Kidney glomerular epithelial cell (primary cell): ENCODE results near the gene LAIR1.
"Not testable (repeated sequence)": the region's sequence is repeated elsewhere in the genome, so short reads cannot be mapped to it uniquely, and the experiment has no call there.

Experiments used
- DNase-seq: peaks from one replicate; lab custom pipeline; 2025; lab: John Stamatoyannopoulos, UW

LAIR1 gene

DNA sequence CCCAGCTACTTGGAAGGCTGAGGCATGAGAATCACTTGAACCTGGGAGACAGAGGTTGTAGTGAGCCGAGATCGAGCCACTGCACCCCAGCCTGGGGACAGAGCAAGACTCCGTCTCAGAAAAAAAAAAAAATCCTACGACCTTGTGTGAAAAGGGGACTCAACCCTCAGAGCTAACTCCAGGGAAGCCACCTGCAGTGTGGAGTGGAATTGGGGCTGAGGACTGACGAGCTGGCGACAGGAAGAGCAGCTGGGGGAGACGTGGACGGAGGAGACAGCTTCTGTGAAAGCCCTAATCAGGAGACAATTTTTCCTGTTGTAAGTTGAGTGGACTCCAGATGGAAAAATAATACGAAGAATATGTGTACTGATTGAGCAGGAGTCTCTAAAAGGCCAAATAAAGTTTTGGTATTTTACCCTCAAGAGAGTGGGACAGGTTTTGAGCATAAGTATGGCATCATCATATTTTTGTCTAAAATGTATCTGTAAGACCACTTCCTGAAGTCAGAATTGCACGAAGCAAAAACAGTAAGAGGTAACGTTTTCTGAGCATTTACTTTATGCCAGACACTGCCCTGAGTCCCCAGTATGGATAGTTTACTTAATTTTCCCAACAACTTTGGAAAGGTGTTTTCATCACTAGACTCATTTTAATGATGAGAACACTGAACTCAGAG, 12.0 kb upstream of the LAIR1 start:
- DNase-seq: no peak

DNA sequence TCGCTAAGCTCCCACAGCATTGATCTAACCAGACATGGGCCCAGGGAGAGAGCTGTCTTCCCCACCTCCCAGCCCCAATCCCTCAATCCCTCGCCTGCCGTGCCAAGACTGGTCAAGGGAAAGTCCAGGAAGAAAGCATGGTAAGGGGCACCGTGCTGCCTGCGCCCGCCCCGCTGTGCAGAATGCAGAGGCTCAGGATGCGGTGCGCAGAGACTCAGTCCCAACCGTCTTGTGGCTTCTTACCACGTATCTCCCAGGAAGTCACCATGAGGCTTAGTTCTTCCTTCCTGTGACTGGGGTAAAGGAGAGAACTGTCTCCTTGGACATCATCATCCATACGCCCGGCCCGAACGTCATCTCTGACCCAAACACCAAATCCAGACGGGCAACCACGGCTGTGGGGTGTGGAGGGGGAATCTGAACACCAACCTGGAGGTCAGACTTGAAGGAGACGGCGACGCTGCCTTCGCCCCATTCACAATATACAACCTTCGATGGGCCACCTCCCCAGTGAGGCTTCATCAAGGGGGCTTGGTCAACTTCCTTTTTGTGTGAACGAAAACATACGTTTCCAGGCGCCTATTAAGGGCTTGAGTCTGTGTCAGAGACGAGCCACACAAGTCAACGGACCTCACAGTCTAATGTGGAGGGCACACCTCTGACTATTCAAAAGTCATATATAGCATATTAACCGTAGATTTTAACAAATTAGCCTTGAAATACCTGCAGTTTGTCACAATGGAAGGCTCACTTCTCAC, 10.6 kb upstream of the LAIR1 start:
- DNase-seq: not testable (repeated sequence)

DNA sequence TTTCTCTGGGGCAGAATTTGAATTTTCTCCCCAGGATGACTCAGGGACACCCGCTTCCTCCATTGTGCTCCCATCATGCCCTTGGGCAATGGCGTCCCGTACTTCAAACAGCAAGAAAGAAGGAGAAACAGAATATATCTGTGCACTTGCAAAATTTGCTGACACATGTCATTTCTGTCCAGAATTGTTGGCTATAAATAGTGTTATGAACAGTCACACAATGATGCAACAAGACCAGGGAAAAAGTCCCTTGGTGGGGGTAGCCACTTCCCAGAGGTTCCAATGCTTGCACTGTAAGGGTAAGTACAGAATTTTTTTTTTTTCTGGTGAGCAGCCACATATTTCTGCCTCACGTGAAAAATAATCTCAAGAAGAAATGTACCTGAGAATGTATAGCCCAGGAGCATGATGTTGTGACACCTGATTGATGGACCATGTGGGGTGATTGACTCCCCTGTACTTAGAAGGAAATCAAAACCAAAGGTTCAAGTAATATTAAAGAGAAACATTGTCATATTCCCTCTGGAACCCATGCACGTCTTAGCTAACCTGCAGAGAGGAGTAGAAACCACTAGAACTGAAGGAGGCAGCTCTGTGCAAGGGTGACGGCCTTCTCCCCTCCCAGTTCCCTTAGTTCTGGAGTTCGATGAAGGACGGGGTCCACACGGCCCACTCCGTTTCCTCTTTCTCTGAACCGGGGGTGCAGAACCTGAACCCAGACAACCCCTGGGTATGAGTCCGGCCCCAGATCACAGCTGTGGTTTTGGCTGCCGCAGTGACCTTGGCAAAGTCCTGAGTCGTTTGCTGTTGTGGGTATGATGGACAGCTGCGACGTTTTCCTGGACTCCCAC, 9.3 kb upstream of the LAIR1 start:
- no peak for DNase-seq

DNA sequence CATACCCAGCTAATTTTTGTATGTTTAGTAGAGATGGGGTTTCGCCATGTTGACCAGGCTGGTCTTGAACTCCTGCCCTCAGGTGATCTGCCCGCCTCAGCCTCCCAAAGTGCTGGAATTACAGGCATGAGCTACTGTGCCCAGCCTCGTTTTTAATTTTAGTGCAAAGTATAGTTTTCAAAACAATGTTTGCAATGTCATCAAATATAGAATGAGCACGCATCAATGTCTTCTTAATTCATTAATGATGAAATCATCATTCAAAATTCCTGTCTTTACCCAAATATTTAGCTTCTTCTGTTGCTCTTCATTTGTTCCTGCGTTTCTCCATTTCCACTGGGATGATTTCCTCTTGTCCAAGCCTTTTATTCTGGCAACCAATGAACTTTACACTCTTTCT, 6.7 kb upstream of the LAIR1 start:
- DNase-seq: not testable (repeated sequence)

DNA sequence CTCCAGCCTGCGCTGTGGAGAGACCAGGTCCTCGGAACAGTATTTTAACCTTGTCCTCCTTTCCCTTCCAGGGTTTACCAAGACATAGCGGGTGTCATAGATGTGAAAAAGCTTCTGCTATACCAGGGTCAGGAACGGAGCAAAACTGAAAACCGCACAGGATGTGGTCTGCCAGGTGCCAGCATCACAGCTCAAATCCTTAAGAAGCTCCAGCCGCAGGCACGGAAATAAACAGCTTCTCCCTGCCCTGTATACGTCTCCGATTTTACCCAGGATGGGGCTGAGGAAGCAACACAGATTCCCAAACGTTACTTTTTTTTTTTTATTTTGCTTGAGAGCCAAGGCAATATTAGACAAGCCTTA, 5.7 kb upstream of the LAIR1 start:
- not testable (repeated sequence) for DNase-seq

DNA sequence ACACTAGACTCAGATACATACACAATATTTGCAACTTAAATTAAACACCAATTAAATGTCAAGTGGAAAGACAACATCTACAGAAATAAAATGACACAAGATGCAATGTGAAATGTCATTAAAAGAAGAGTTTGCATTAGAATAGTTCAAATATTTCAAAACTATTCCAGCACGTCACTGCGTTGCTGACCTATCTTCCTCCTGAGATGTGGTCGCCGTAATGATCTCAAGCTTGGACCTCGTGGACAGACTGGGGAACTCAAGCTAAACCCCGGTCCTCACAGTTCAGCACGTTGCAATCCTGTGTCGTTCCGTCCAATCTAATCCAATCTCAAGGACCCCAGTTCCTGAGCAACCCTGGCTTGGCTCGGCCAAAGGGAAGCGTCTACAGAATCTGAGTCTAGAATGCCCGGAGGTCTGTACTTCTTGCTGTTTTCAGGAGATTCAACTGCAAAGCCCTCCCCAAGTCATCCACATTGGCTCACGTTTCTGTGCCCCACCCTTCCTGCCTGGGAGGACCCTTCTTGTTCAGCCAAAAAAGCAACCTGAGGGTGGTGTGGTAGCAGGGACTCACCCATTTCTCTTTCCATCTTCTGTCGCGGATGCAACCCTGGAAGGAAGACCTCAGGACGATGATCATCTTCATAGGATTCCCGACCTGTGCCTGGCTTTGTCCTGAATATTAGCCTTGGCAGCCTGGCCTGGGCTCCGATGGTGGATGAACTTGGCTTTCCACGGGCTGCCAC, 5.1 kb upstream of the LAIR1 start:
- not testable (repeated sequence) for DNase-seq

DNA sequence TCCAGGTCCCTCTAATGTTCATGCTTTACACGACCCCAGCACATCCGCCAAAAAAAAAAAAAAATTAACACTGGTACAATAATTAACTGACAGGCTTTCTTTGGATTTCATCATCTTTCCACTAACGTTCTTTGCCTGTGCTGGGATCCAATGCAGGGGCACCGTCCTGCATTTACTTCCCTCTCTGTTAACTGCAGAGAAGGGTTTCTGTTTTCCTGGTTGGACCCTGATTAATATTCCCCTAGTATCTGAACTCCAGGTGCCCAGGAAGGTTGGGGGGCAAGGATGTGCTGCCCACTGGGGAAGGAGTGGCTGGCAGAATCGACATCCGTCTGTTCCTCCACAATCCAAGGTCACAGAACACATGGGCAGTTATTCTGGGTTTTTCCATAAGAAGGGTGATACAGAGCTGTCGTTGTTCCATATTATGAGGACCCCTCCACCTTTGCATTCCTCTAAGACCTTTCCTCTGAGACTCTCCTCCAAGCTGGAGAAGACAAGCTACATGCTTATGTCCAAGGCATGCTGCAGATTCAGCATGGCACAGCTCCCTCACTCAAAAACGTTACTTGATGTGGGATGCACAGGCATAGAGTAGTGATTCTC, 4.5 kb upstream of the LAIR1 start:
- no peak for DNase-seq

DNA sequence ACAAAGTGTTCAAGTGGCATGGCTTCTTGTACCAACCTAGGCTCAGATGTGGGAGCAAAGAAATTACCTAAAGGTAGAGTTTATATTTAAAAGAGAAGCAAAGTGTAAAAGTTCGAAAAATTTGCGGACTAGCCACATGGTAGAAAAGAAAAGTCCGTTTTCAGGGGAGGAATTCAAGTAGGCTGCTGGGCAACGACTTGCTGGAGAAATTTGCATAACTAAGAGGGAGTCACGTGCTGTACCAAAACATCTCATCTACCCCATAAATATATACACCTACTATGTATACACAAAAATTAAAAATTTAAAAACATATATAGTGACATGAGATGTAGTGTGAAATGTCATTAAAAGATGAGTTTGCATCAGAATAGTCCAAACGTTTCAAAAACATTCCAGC, 2.1 kb upstream of the LAIR1 start:
- DNase-seq: no peak

DNA sequence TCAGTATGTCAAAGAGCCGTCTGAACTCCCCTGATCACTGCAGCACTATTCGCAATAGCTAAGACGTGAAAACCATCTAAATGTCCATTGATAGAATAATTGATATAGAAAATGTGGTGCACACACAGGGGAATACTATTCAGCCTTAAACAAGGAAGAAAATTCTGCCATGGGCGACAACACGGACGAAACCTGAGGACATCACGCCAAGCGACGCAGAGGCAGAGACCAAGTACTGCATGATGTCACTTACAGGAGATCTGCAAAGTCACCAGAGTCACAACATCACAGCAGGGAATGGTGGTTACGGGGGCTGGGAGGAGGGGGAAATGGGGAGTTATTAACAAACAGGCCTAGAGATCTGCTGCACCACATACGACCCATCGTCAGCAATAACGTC, 1.1 kb upstream of the LAIR1 start:
- DNase-seq: not testable (repeated sequence)

DNA sequence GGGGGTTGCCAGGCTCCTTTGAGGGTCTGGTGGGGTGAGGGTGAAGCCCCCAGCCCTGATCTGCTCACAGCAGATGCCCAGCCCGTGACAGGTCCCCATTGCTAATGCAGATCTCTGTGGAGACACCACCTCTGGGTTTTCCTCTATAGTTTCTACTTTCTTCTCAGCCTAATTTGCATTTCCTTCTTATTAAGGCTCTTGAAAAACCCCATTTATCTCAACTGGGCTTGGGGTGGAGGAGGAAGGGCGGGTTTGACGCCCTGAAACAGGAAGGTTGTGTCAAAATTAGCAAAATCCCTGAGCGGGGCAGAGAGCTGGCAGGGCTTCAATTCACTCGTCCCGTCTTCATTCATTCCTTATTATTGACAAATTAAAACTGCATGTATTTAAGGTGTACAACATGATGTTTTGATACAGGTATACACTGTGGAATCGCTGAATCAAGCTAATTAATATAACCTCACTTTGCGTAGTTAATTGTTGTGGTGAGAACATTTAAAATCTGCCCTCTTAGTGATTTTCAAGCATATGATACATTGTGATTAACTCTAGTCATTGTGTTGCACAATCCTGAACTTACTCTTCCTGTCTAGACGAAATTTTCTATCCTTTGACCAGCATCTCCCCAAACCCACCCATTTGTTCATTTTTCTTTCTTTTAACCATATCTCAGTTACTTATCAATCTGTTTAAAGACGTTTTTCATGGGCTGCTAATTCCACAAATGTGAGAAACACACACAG, 2.9 kb downstream of the LAIR1 start:
- DNase-seq: not testable (repeated sequence)

DNA sequence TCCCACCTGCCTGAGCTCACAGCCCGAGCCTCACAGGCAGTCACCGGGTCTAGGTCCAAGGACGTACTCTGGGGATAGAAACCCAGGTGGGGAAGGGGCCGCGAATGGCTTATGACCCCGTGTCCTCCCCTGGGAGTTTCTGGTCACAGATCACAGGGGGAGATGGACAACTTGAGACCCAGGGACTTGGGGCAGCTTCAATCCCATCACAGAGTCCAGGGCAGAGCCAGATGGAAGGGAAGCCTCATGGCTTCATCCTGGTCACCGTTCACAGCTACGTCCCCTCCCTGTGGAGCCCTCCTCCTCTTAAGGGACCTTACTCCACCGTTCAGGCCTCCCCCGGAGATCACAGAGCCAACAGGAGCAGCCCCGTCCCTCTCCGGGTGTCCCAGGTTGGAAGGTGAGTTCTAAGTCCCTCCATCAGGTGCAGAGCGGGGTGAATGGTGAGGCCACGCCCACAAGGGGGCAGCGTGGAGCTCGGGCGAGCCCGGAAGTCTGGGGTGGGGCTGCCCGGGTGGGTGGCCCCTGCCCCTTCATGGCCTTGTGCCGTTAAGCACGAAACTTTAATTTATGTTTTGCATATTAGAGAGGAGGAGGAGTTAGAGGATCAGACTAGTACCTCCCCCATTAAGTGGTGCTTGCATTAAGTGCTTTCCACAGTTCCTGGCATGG, 5.4 kb downstream of the LAIR1 start:
- DNase-seq: not testable (repeated sequence)

DNA sequence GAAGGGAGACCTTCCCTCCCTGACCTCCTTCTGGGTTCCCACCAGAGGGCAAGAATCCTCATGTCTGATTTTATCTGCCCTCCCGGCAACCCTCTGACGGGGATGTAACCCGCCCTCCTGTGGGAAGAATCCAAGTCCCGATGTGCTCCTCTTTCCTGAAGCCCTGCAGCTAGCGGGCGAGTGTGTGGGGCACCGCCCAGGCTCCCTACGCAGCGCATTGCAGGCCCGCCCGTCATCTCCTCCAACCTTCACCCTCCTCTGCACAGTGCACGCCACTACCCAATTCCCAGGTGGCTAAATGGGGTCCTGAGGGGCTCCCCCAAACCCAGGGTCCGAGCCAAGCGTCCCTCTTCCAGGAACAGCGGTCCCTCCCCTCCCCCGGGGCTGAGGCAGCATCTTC, 7.3 kb downstream of the LAIR1 start:
- DNase-seq: no peak

DNA sequence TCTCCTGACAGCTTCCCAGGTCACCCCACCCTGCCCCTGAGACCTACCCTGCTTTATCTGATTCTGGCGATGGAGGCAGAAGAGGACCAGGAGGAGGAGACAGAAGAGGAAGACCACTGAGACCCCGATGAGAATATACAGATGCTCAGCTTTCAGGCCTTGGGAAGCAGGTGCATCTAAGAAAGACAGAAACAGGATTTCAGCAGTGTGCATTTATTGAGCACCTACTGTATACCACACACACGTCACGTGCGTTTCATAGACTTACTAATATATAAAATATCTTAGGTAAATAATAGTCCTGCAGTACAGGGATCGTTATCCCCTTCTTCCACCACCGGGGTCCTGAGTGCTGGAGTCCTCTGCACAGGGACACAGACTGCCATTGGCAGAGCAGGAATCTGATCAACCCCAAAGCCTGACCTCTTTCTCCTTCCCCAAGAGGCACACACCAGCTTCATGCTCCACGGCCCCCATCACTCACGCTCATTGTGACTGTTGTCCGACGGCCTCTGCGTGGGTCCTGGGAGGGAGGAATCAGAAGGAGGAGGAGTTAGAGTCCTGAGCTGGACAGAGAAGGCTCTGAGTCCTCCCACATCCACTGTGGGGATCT, 8.2 kb downstream of the LAIR1 start:
- no peak for DNase-seq

DNA sequence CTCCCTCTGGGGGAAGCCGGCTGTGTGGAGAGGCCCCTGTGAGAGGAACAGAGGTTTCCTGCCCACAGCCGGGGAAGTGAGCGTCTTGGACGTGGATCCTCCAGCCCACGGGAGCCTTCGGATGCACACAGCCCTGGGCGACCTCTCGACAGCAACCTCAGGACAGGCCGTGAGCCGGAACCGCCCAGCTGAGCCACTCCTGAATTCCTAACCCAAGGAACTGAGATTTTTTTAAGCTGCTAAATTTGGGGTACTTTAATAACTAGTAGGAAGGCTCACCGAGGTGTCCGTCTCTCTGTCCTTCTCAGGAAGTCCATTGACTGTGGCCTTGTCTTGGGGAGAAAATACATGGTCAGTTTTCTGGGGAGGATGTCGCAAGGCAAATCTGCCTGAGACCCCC, 9.1 kb downstream of the LAIR1 start:
- DNase-seq: no peak

DNA sequence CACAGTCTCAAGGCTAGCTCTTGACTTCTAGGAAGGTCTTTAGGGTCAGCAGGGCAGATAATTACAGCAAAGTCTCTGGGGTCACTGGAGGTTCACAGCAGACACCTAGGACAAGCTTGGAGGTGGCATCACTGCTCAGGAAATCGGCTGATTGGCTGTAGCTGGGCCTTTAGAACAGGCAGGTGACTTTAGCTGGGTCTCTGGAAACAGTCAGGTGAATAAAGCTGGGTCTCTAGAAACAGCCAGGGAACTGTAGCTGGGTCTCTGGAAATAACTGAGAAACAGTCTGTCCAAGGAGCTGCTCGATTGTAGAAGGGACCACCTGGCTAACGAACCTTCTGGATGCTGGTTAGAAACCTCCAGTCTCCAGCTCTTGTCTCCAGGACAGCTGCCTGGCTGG, 10.0 kb downstream of the LAIR1 start:
- no peak for DNase-seq

DNA sequence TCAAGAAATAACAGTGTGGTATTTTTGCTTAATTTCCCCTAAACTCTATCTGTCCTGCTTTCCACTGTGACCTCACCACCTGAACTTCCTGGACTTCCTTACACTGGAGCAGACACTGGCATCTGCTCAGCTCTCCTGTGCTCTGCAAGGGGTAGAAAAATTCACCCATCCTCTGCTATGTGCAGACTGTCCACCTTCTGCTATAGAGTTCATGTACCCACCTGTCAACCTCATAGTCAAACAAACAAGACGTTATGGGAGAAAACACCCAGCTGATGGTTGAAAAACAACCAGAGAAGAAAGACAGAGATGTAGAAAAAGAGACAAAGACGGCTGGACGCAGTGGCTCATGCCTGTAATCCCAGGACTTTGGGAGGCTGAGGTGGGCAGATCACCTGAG, 12.2 kb downstream of the LAIR1 start:
- DNase-seq: no peak

DNA sequence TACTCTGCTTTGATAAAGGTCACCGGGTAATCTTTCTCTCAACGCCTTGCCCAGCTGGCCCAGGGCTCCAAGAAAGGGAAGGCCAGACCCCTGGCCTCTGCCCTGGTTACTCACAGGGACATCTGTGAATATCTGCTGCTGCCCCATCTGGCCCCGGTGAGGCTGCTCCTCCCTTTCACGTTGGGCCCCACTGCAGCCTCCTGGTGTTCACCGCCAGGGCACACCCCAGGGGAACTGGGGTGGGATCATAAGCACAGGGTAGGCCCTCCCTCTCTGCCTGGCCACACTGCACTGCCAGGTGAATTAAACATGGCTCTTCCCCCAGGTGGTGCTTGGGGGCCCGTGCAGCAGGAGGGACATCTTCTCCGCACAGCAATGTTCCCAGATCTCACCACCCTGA, 12.7 kb downstream of the LAIR1 start:
- DNase-seq: no peak

DNA sequence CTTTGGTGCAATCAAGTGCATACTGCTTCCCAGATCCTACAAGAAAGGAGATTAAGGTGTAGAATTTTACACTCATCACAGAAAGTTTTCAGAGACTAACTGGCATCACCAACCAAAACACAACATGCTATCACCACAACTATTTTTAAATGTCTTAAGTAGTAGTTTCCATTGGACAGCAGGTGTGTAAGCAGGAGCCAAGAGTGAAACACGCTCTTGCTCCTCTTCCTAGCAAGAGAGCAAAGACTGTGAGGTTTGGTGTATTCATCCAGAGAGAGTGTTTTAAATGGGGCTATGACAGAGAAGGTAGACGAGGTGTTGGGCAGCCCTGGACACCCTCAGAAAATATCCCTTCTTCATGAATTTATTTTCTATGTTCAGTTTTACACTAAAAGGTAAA, 13.3 kb downstream of the LAIR1 start:
- no peak for DNase-seq

DNA sequence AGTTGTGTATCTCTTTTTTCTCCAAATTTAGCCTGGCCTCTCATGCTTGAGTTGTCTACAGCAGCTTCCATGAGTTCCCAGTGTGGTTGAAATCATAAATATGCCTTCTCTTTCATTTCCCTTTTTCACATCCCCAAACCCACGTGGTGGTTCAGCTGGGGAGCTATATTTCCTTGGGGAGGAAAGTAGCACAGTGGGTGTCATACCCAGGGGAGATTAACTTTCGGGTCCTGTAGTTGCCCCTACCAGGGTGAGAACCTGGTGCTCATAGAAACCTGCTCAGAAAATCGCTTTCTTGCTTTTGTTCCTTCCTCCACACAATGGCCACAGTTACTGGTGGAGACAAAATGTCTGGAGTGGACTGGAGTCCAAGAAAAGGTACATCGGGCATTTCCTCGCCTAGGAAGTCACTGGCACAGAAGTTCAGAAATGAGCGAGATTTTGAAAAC, 18.8 kb downstream of the LAIR1 start:
- no peak for DNase-seq

DNA sequence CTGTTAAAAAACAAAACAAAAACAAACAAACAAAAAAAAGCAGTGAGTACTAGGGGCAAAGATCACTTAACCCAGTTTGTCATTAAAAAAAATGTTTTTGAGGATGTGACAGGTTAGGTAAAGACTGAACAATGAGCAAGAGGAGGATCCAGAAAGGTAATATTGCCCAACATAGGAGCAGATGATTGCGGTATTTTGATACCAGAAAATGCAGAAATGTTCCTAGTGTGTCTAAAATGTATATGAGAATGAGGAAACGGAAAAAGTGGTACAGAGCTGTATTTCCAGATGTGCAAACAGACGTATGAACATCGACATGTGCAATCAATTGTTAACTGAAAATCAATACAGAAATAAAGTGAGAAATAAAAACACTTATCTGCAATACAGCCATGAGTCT, 20.9 kb downstream of the LAIR1 start:
- no peak for DNase-seq
